Amniotic epithelial cell (primary cell): ENCODE measurements around the gene JMJD1C.
"Not testable (repeated sequence)": the region's sequence is repeated elsewhere in the genome, so short reads cannot be mapped to it uniquely, and the experiment has no call there.

ENCODE experiments used
- DNase-seq: peaks from one replicate; pipeline ENCODE4 v3.0.0-alpha.2; 2010; ENCODE audit warnings: low read depth

Gene JMJD1C

DNA sequence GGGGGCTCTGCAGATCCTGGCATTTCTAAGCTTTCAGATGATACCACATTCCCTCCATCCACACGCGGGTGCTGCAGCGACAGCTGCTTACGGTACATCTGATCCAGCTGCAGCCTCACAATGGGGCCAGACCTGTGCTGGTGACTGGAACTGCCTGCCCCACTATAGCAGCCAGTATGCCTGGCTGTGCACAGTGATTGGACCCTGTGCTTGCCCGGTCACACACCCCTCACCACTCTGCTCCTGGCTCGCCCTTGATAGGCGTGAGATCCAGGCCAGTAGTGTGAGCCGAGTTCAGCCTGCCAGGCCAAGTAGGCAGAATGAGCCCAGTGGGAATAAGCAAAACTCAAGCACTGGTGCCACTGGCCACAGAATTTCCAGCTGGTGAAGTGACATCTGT lies 167.8 kb downstream of the JMJD1C start:
- DNase-seq = no peak

- no peak for DNase-seq
Observed at GRCh38 chr10:63294781-63295180, 171.0 kb downstream of the JMJD1C start.

GRCh38 chr10:63292847-63293246 lies 172.9 kb downstream of the JMJD1C start:
- not testable (repeated sequence) for DNase-seq

DNA sequence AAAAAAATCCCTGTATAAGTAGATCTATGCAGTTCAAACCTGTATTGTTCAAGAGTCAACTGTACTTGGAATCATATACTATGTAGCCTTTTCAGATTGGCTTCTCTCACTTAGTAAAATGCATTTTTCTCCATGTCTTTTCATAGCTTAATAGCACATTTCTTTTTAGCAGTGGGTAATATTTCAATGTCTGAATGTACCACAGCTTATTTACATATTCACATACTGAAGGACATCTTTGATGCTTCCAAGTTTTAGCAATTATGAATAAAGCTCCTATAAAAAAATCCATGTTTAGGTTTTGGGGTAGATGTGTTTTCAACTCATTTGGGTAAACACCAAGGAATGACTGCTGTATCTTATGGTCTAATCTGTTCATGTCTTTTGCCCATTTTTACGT lies 177.6 kb downstream of the JMJD1C start:
- DNase-seq = no peak

DNA sequence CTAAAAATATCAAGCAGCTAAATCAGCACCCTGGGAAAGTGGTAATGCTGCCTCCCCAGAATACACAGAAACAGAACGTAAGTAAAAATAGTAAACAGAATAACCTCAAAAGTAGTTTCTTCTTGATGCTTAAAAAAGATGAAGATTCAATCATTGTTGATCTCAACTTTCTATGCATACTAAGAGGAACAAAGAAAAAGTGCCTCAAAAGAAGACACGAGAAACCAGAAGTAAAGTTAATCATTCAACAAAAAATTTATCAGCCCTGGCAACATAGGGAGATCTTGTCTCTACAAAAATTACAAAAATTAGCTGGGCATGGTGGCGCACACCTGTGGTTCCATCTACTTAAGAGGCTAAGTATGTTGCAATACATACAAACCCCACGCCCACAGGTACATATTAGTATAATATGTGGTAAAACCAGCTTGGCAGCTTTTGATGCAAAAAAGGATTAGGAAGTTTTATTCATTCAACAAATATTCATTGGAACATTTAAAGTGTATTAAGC lies 179.0 kb downstream of the JMJD1C start:
- DNase-seq = no peak

DNA sequence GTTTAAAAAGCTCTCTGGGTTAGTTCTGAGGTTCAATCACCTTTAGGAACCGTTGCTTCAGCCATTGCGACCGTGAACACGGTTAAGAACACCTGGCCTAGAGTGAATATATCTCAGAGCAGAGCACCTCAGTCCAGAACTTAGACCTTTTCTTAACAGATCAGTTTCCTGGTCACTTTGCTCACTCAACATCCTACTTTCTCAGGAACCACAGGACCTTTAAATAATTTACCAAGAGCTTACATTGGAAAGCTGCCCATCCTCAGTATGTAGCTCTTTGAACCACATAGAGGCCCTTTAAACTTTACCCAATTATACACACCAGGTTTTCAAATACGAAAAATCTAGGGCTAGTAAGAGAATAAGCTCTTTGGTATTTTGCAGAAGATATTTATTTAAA lies 179.4 kb downstream of the JMJD1C start:
- no peak for DNase-seq

GRCh38 chr10:63283901-63284300 lies 181.9 kb downstream of the JMJD1C start:
- not testable (repeated sequence) for DNase-seq

DNA sequence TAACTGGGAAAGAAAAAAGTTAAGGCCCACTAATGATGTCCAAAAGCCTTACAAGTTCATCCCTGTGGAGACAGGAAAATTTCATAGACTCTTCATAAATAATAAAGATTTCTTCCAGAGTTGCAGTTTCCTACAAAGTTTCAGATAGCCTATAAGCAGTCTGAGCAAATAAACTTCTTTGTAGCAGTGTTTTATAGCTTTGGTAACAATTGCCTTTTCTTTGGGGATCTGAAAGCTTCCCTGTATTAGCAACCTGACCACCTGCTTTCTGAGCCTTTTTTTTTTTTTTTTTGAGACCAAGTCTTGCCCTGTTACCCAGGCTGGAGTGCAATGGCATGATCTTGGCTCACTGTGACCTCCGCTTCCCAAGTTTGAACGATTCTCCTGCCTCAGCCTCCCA lies 182.7 kb downstream of the JMJD1C start:
- no peak for DNase-seq

DNA sequence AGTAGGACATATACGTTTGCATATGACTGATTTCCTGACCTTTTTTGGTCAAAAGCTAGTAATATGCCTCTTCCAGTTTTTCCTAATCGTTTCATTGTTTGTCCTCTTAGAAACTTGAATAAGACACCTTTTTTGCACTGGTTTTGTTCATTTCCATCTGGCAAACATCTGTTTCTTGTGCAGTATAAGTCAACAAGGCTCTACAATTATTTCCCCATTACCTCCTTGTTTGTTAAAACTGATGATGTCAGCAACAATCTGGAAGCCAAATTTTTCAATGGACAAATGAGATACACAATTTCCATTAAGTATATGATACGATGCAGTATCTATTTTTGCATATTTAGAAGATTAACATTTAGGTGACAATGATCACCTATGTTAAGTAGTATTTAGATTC lies 183.8 kb downstream of the JMJD1C start:
- DNase-seq = no peak

- DNase-seq = no peak
Observed at GRCh38 chr10:63280386-63280785, 185.4 kb downstream of the JMJD1C start.

GRCh38 chr10:63275094-63275493 lies 190.7 kb downstream of the JMJD1C start:
- DNase-seq = no peak

- DNase-seq = no peak
Observed at GRCh38 chr10:63273577-63273976, 192.2 kb downstream of the JMJD1C start.

DNA sequence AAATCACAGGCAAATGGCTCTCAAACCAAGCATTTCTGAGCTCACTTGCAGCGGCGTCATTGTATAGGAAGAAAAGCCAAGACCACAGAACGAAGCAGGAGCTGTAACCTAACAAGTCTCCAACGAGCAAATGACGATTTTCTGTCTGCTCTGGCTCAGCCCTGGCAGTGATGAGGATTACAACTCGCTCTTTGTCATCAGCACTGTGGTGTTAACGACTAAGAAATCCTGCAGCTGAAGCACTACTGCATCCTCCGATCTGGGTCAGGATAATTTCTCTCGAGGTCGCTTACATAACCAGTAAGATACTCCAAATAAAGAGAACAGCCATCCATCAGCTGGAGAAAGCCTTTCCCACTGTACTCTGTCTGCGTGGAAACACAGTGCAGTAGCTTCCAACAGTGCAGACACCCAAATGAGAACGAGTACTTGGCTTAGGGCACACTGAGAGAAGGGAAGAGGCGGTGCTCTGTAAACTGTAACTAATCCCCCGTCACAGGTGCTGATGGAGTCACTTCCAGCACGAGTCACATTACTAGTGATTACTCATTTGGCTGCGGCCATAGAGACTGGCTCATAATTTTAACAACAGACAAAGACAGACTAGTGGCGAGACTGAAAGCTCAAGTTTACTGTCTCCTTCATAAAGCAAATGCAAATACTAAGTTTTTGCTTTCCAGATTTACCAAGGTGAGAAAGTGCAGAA lies 196.8 kb downstream of the JMJD1C start:
- DNase-seq = peak; percentile 92

DNA sequence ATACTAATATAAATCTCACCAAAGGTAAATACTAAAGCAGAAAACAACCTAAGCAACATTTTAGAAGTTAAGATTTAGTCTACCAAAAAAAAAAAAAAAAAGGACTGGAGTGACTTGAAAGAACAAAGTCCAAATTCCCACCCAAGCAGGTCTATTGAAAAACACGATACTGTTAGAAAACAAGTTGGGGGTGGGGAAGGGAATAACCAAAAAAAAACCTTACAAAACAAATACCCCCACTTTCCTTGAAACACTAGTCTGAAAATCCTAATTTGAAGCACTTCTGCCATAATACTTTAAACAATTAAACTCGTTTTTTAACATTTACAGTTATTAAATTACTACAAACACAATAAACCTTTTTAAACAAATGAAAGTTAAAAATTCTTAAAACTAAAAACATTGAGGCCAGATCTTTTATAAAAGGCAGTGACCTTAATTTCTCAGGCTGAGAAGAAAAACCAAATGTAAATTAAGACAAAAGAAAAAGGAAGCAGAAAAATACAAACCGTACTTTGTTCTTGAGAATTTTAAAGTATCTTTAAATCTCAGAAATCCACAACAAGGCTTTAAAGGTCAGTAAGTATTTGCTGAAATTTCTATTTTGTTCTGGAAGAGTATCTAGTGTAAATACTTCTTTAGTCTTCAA lies 197.5 kb downstream of the JMJD1C start:
- DNase-seq = peak; percentile 51

DNA sequence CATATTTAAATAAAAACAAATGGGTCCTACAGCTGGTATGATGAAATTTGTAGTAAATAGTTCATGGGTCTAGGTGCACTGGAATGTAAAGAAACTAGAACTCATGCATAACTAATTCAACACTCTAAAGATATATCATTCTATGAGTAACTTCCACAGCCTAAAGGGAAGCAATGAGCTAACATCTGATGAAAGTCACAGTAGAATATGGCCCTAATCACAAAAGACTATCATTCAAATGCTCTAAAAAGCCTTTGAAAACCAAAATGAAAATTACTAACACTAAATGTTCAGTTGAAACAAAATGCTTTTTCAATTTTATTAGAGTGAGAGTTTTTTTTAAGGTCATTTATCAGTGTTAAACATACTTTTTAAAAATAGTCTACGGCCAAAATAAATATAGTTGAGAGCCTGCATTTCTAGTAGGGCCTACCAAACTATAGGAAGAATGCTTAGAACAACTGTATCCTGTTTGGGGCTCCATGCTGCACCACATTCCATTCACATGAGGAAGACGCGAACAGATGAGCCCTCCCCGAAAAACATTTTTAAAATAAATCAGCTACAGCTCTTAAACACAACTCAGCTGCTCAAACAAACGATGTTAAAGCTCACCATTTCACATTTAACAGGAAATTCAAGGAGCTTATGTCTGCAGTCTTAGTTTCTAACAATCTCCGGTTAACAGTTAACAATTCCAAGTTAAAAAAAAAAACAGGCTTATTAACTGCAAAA lies 198.2 kb downstream of the JMJD1C start:
- peak; percentile 84 for DNase-seq

DNA sequence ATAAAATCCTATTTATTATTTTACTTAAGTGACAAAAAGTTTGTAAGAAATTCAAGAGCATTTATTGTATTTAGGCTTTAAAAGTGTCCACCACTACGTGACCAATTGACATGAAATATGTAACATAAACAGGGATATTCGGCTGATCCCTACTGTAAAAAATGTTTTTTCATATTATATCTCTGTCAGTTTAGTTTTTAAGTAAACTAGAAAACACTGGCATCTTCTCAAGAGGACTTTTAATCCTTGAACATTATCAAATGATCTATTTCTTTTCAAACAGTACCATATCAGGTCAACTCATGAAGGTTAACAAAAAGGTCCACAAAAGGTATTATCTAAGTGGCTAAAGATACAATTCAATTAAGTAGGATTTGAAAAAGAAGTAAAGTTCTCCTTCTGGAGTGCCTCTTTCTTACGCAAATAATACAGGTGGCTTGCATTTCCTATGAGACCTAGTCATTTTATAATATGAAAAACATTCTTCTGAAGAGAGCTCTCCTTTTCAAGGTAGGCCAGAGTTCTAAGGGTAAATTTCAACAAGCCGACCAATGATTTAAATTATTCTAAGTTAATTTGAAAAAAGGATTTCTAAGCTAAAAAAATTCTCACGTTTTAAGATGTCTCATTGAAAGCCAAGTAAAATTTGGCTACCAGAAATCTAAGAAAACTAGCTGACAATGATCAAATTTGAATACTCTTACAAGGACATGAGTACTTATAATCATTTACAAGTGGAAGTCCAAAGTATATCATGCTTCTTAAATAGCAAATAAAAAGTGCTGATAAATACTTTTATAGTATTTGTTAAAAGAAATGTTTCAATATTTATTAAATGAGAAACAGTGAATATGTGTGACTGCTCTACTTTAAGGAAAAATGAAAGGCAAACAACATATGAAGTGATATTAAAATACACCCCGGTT lies 199.1 kb downstream of the JMJD1C start:
- DNase-seq = no peak

- no peak for DNase-seq
Observed at GRCh38 chr10:63265683-63266235, 200.0 kb downstream of the JMJD1C start.

DNA sequence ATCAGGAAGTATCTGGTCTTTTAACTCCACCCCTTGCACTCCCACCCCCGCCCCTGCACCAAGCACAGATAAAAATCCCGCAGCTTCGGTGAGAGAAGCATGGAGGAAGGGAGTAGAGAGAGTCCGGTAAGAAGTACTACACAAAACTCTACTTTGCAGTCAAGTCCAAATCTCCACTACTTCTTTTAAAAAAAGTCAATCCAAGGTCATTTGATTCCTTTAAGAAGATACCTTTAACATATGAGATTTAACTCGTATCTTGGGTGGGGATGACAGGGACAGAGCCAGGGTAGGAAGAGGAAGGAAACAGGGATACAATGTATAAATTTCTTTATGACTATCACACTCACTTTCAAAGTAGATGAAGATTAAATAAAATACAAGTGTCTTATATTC lies 200.6 kb downstream of the JMJD1C start:
- DNase-seq = peak; percentile 69

- peak; percentile 42 for DNase-seq
Observed at GRCh38 chr10:63264617-63265221, 201.1 kb downstream of the JMJD1C start.

- DNase-seq = no peak
Observed at GRCh38 chr10:63262430-63263073, 203.2 kb downstream of the JMJD1C start.

GRCh38 chr10:63261496-63261895 lies 204.3 kb downstream of the JMJD1C start:
- DNase-seq = peak; percentile 35
